ENCODE measurements around the gene KIF26B. TPM values are rescaled to one million over a fixed set of nuclear protein-coding genes. Genes with fewer than 3 reads are reported as not detected.

Gene KIF26B
- total and polyA plus RNA-seq, 5 donors = 0.11 to 0.41 (median 0.29) TPM

DNA sequence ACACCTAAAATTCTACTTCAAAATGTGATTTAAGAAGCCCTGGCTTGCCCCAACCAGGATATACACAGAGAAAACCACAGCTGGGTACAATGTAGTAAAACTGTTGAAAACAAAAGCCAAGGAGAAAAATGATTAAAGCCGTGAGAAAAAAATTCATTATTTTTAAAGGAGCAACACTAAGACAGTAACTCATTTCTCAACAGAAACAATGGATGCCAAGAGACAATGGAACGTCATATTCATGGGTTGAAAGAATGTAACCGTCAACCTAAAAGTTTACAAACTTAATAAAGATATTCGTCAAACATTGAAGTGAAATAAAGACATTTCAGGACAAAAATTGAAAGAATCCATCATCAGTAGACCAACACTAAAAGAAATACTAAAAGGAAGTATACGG, 340.9 kb downstream of the KIF26B start:
- no peaks in the 10 kb centered on the region for H3K4me1 ChIP-seq (ENCODE audit: control insufficient read depth, insufficient read depth, low read length)
- no peak for ATAC-seq
- H3K9me3 ChIP-seq (ENCODE audit: control insufficient read depth, low read length) = no peaks in the 10 kb centered on the region
- no peak for DNase-seq
- H3K27me3 ChIP-seq (ENCODE audit: control insufficient read depth, insufficient read depth) = no peaks in the 10 kb centered on the region
- H3K27ac ChIP-seq (ENCODE audit: low read length) = no peak overlapping the region
- no peak overlapping the region for H3K4me3 ChIP-seq (ENCODE audit: low read length)
- 75% methylated on average over 5 of the region's 5 CpGs for WGBS
- intact Hi-C loops (cut with DNase I) = no loop called here

DNA sequence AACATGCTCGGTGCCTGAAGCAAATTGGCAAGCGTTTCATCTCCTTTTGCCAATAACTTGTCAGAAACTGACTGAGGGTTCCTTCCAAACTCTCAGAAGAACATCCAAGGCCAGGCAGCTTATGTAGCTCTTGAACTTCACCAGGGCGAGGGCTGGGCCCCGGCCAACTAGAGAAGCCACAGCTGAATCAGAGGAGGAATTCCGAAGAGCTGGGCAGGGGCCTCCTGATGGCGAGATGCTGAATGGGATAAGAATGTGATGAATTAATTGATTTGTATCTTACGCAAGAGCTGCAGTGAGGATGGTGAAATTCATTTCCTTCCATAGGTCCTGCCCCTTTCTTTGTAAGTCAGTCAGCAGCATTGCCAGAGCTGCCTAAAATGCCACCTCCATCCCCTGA, 345.8 kb downstream of the KIF26B start:
- 69% methylated on average over 7 of the region's 7 CpGs for WGBS
- intact Hi-C loops (cut with DNase I) = no loop called here
- Histone ChIP-seq H3K9me3 (ENCODE audit: control insufficient read depth, low read length) (no peaks in the 10 kb centered on the region), H3K4me3 (ENCODE audit: low read length) (no peak overlapping the region), H3K27ac (ENCODE audit: low read length) (no peak overlapping the region), H3K27me3 (ENCODE audit: control insufficient read depth, insufficient read depth) (no peaks in the 10 kb centered on the region), H3K4me1 (ENCODE audit: control insufficient read depth, insufficient read depth, low read length) (no peaks in the 10 kb centered on the region)
- ATAC-seq (no peak), DNase-seq (no peak)

DNA sequence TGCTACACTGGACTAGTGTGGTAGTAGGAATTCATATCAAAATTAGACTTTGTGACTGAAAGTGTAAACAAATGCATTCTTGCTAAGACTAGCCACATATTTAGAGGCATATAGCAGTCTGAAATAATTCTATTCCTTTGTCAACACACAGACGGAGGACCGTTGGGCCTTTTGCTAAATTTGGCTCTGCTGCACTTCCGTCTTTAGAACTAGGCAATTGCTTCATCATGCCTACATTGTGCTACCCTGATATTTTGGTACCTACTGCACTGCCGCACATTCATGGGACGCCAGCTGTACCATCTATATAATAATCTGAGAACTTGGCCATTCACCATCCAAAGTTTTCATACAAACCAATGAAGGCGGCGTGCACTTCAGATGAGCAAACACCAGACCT, 346.8 kb downstream of the KIF26B start:
- Histone ChIP-seq H3K27me3 (ENCODE audit: control insufficient read depth, insufficient read depth) (no peaks in the 10 kb centered on the region), H3K4me1 (ENCODE audit: control insufficient read depth, insufficient read depth, low read length) (no peaks in the 10 kb centered on the region), H3K4me3 (ENCODE audit: low read length) (no peak overlapping the region), H3K9me3 (ENCODE audit: control insufficient read depth, low read length) (no peaks in the 10 kb centered on the region), H3K27ac (ENCODE audit: low read length) (no peak overlapping the region)
- ATAC-seq = no peak
- 86% methylated on average over 7 of the region's 7 CpGs for WGBS
- intact Hi-C loops (cut with DNase I) = no loop called here
- no peak for DNase-seq

DNA sequence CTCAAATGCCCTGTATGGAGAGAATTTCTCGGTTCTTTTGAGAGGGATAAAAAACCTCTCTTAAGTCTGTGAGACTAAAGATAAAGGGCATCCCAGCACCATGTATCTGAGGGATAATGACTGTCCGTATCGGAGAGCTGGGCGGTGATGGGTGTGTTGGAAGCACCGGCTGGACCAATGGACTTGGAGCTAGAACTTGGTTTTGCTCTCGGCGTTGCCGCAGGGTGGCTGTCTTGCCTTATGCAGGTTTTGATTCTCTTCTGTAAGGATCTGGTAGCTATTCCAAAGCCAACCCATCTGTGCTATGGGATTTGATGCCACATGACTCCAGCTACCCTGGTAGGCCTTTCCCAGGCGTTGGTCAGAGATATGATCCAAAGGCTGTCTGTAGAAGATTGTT, 348.8 kb downstream of the KIF26B start:
- ATAC-seq (no peak), DNase-seq (no peak)
- no peaks in the 10 kb centered on the region for H3K4me1 ChIP-seq (ENCODE audit: control insufficient read depth, insufficient read depth, low read length)
- intact Hi-C loops (cut with DNase I) = no loop called here
- no peak overlapping the region for H3K4me3 ChIP-seq (ENCODE audit: low read length)
- whole genome bisulfite sequencing = 95% methylated on average over 9 of the region's 9 CpGs
- no peak overlapping the region for H3K27ac ChIP-seq (ENCODE audit: low read length)
- H3K9me3 ChIP-seq (ENCODE audit: control insufficient read depth, low read length) = no peaks in the 10 kb centered on the region
- no peaks in the 10 kb centered on the region for H3K27me3 ChIP-seq (ENCODE audit: control insufficient read depth, insufficient read depth)

DNA sequence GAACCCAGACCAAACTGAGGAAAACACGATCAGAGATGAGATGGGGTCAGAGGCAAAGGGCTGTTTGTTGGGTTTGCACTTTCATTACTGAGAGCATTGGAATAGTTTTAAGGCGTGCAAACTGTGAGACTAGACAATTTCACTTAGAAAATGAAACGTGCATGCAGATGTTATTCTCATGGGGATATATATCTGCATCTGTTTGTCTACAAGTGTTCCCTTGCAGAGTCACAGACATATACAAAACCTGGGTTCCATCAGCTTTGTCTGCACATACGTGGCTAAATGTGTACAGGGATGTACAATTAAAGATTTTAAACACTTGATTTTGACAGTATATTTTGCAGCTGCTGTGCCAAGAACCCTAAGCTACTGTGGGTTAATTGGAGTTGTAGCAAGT, 355.4 kb downstream of the KIF26B start:
- Histone ChIP-seq H3K9me3 (ENCODE audit: control insufficient read depth, low read length) (no peaks in the 10 kb centered on the region), H3K27ac (ENCODE audit: low read length) (no peak overlapping the region), H3K27me3 (ENCODE audit: control insufficient read depth, insufficient read depth) (no peaks in the 10 kb centered on the region), H3K4me1 (ENCODE audit: control insufficient read depth, insufficient read depth, low read length) (no peaks in the 10 kb centered on the region), H3K4me3 (ENCODE audit: low read length) (no peak overlapping the region)
- no peak for ATAC-seq
- 35% methylated on average over 4 of the region's 4 CpGs for WGBS
- DNase-seq = no peak
- intact Hi-C loops (cut with DNase I) = no loop called here

DNA sequence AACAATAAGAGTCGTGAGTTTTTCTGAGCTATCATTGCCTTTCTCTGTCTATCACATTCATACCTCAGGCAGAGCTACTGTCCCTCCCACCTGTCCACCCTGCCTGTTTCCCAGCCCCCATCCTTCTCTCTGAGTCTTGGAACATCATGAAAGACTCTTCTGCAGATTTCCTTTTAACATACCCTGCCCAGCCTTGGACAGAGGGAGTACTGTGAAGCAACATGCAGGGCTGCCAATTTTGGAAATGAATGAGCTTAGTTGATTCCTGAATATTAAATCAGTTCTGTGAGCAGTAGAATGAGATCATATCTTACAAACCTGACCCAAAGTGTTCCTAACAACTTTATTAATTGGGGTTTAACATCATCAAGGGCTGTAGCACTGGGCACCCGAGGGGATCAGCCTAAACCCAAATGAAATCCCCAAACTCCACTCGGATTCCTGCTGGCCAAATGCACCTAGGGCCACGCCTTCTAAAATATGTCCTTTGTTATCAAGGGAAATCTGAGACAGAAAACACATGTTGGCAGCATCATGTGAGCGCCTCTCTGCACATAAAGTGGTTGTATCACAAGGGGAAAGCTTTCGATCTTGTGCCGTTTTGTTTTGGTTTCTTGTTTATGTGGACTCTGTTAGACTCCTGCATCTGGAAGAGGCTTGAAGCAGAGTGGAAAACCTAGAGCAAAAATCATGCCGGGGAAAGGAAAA, 357.6 kb downstream of the KIF26B start:
- Histone ChIP-seq H3K4me1 (ENCODE audit: control insufficient read depth, insufficient read depth, low read length) (no peaks in the 10 kb centered on the region), H3K4me3 (ENCODE audit: low read length) (no peak overlapping the region), H3K27ac (ENCODE audit: low read length) (no peak overlapping the region), H3K27me3 (ENCODE audit: control insufficient read depth, insufficient read depth) (no peaks in the 10 kb centered on the region), H3K9me3 (ENCODE audit: control insufficient read depth, low read length) (no peaks in the 10 kb centered on the region)
- no peak for DNase-seq
- WGBS = 42% methylated on average over 8 of the region's 8 CpGs
- ATAC-seq = no peak
- intact Hi-C loops (cut with DNase I) = no loop called here

DNA sequence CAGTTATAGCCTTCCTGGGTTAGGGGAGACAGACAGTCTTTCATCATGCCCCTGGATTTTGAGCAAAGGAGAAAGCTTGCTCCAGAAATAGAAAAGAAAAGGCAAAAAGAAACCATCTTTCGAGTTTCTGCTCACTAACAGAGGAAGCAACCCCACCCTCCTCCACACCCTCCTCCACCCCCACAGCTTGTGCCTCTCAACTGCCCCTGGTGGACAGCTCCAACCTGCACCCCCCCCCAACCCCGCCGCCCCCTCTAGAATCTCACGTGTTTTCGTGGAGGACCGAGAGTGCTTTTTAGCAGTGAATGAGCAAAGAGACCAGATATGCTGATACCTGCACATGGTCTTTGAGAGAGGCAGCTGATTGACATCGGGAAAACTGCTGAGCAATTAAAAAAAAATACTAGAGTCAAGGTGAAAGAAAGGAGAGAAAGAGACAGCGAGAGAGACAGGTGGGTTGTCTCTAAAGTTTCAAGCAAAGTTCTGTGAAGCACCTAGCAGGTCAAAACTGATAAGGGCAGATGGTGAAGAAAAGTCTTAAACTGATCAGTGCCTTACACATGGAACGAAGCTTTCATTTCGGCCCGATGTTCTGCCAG, 358.3 kb downstream of the KIF26B start:
- Histone ChIP-seq H3K27ac (ENCODE audit: low read length) (no peak overlapping the region), H3K9me3 (ENCODE audit: control insufficient read depth, low read length) (no peaks in the 10 kb centered on the region), H3K27me3 (ENCODE audit: control insufficient read depth, insufficient read depth) (no peaks in the 10 kb centered on the region), H3K4me3 (ENCODE audit: low read length) (no peak overlapping the region), H3K4me1 (ENCODE audit: control insufficient read depth, insufficient read depth, low read length) (no peaks in the 10 kb centered on the region)
- WGBS = 43% methylated on average over 11 of the region's 11 CpGs
- ATAC-seq (peak in 1 of 2 donors; percentile 46), DNase-seq (no peak)
- intact Hi-C loops (cut with DNase I) = no loop called here

DNA sequence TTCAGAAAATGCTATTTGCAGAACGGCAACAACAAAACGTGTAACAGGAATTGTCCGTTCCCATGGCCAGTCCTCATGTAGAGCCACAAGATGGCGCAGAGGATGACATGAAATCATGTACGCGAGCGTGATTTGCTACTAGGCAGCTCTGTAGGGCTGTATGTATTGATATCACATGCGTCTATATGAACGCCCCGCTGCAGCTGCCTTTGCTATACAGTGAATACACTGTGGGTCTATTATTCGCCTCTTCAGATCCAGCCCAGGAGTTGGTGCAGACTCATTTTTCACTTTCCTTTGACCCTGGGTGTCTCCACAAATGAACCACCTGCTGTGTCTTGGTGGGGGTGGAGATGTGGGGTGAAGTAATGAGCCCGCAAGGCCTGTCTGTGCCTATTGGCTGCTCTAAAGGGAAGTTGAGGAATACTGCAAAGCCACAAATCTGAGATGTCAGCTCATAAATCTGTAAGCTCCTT, 361.5 kb downstream of the KIF26B start:
- ATAC-seq (no peak), DNase-seq (no peak)
- Histone ChIP-seq H3K27me3 (ENCODE audit: control insufficient read depth, insufficient read depth) (no peaks in the 10 kb centered on the region), H3K27ac (ENCODE audit: low read length) (no peak overlapping the region), H3K9me3 (ENCODE audit: control insufficient read depth, low read length) (no peaks in the 10 kb centered on the region), H3K4me3 (ENCODE audit: low read length) (no peak overlapping the region), H3K4me1 (ENCODE audit: control insufficient read depth, insufficient read depth, low read length) (no peaks in the 10 kb centered on the region)
- intact Hi-C loops (cut with DNase I) = no loop called here
- 83% methylated on average over 12 of the region's 12 CpGs for WGBS

DNA sequence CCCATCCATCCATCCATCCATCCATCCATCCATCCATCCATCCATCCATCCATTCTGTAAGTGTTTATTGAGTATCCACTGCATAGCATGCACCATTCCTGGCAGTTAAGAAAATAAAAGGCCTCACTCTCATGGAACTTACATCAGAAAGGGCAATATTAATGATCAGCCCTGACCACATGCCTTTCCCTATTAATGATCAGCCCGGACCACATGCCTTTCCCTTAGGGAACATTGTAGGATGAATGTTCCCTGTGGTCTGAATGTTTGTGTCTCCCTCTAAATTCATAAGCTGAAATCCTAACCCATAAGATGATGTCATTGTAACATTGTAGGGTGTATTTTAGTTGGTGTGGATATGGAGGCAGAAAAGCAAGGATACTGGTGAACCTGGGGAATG, 365.8 kb downstream of the KIF26B start:
- H3K4me3 ChIP-seq (ENCODE audit: low read length) = no peak overlapping the region
- 92% methylated on average over 1 of the region's 1 CpG for WGBS
- no peak overlapping the region for H3K27ac ChIP-seq (ENCODE audit: low read length)
- DNase-seq (no peak), ATAC-seq (no peak)
- intact Hi-C loops (cut with DNase I) = no loop called here
- H3K4me1 ChIP-seq (ENCODE audit: control insufficient read depth, insufficient read depth, low read length) = no peaks in the 10 kb centered on the region
- no peaks in the 10 kb centered on the region for H3K27me3 ChIP-seq (ENCODE audit: control insufficient read depth, insufficient read depth)
- H3K9me3 ChIP-seq (ENCODE audit: control insufficient read depth, low read length) = no peaks in the 10 kb centered on the region

DNA sequence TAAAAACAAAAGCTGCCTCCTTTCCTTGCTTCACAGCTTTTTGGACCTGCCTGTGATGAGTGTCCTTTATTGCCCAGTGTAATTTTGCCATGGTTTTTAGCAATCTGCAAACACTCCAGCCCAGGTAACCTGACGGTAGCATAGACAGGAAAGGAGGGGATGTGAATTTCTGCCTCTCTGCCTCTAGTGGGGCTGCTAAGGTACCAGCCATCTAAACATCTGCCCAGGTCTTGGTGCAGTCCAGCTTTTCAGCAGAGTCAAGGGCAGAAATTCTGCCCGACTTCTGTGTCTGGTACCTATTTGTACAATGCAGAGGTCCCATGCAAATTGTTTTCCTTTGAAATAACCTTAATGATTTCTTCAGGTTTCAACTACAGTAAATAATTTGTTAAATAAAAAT, 371.4 kb downstream of the KIF26B start:
- H3K27ac ChIP-seq (ENCODE audit: low read length) = no peak overlapping the region
- no peaks in the 10 kb centered on the region for H3K27me3 ChIP-seq (ENCODE audit: control insufficient read depth, insufficient read depth)
- H3K4me3 ChIP-seq (ENCODE audit: low read length) = no peak overlapping the region
- 93% methylated on average over 2 of the region's 2 CpGs for WGBS
- DNase-seq (no peak), ATAC-seq (no peak)
- no peaks in the 10 kb centered on the region for H3K9me3 ChIP-seq (ENCODE audit: control insufficient read depth, low read length)
- H3K4me1 ChIP-seq (ENCODE audit: control insufficient read depth, insufficient read depth, low read length) = no peaks in the 10 kb centered on the region
- intact Hi-C loops (cut with DNase I) = no loop called here

DNA sequence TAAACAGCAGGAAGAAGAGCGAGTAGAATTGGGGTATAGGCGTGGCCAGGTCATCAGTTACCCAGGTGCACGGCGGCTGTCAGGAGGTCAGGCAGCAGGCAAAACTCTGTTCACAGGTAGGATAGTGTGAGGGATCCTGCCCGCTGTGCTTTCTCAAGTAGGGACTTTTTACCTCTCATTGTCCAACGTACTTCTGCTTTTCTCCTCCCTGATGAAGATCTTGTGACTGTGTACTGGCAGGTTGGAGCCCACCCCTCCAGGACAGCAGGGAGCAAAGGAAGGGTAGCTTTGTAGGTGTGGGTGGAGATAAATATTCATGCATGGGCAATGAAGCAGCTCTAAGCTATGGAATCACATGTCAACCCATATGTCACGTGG, 373.5 kb downstream of the KIF26B start:
- H3K9me3 ChIP-seq (ENCODE audit: control insufficient read depth, low read length) = no peaks in the 10 kb centered on the region
- intact Hi-C loops (cut with DNase I) = no loop called here
- H3K4me3 ChIP-seq (ENCODE audit: low read length) = no peak overlapping the region
- DNase-seq (no peak), ATAC-seq (no peak)
- H3K27ac ChIP-seq (ENCODE audit: low read length) = no peak overlapping the region
- no peaks in the 10 kb centered on the region for H3K27me3 ChIP-seq (ENCODE audit: control insufficient read depth, insufficient read depth)
- 91% methylated on average over 7 of the region's 7 CpGs for WGBS
- H3K4me1 ChIP-seq (ENCODE audit: control insufficient read depth, insufficient read depth, low read length) = no peaks in the 10 kb centered on the region

DNA sequence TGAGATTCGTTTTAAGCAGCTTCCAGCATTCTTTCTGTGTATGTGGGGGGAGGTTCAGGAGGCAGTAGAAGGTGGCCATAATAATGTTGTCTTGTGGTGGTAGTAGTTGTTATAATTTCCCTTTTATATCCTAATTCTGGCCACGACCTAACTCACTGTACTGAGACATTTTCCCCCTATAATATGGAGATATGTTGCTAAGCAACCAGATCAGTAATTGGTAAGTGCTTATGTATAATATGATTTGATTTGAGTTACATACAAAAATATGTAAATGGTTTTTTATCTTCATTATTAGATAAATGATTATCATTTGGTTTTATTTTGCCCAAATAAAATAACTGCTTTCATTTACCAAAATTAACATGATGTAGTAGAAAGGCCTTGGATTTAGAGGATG, 376.2 kb downstream of the KIF26B start:
- intact Hi-C loops (cut with DNase I) = no loop called here
- H3K27ac ChIP-seq (ENCODE audit: low read length) = no peak overlapping the region
- H3K4me3 ChIP-seq (ENCODE audit: low read length) = no peak overlapping the region
- ATAC-seq (no peak), DNase-seq (no peak)
- H3K9me3 ChIP-seq (ENCODE audit: control insufficient read depth, low read length) = no peaks in the 10 kb centered on the region
- 76% methylated on average over 2 of the region's 2 CpGs for WGBS
- H3K27me3 ChIP-seq (ENCODE audit: control insufficient read depth, insufficient read depth) = no peaks in the 10 kb centered on the region
- no peaks in the 10 kb centered on the region for H3K4me1 ChIP-seq (ENCODE audit: control insufficient read depth, insufficient read depth, low read length)
